Hematopoietic multipotent progenitor cell treated with erythropoietin and hydrocortisone succinate and interleukin-3 and kit ligand, for 15 days (in vitro differentiated cells): ENCODE measurements around the gene IFITM5.

Source experiments
- DNase-seq: peaks from one replicate; pipeline ENCODE4 v3.0.0-alpha.2; 2015; ENCODE audit warnings: low spot score

IFITM5 gene

GRCh38 chr11:266676-267439, 32.5 kb downstream of the IFITM5 start:
- peak; percentile 21 for DNase-seq

DNA sequence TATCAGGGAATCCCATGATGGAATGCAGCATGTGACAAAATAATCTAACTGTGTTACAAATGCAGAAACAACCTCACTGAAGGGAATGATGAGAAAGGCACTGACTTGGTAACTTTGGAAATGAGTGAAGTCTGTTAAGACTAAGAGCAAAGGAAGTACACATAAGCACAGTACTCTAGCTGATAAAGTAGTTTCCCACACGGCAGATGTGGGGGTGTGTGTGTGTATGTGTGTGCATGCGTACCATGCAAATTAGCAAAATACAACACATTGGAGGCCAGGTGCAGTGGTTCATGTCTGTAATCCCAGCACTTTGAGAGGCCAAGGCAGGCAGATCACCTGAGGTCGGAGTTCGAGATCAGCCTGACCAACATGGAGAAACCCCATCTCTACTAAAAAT, 37.7 kb downstream of the IFITM5 start:
- no peak for DNase-seq

GRCh38 chr11:259413-259812, 39.9 kb downstream of the IFITM5 start:
- no peak for DNase-seq

DNA sequence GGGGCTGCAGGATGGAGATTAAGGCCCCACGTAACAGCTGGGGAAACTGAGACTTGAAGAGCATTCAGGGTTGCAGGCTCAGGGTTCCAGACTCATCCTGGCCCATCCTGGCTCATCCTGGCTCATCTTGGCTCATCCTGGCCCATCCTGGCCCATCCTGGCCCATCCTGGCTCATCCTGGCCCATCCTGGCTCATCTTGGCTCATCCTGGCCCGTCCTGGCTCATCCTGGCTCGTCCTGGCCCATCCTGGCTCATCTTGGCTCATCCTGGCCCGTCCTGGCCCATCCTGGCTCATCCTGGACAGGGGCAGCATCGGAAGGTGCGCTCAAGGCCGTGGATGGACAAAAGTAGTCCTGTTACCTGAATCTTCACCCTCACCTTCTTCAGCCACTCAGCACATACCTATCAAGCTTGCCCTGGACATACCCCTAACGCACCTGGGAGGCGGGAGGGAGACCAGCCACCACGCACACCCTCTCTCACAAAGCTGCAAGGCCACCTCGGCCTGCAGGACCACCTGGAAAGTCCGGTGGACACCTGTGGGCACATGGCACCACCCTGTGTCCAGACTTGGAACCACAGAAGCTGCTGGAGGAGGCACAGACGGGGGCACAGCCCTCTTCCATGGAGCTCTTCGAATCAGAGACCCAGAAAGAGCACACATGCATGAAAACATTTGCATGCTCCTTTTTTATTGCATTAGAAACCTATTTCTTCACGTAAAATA, 41.4 kb downstream of the IFITM5 start:
- DNase-seq: peak; percentile 19

GRCh38 chr11:256952-257737, 42.2 kb downstream of the IFITM5 start:
- no peak for DNase-seq

GRCh38 chr11:255816-256215, 43.5 kb downstream of the IFITM5 start:
- DNase-seq: no peak

GRCh38 chr11:255176-255575, 44.1 kb downstream of the IFITM5 start:
- DNase-seq: no peak

GRCh38 chr11:253886-254270, 45.4 kb downstream of the IFITM5 start:
- no peak for DNase-seq

DNA sequence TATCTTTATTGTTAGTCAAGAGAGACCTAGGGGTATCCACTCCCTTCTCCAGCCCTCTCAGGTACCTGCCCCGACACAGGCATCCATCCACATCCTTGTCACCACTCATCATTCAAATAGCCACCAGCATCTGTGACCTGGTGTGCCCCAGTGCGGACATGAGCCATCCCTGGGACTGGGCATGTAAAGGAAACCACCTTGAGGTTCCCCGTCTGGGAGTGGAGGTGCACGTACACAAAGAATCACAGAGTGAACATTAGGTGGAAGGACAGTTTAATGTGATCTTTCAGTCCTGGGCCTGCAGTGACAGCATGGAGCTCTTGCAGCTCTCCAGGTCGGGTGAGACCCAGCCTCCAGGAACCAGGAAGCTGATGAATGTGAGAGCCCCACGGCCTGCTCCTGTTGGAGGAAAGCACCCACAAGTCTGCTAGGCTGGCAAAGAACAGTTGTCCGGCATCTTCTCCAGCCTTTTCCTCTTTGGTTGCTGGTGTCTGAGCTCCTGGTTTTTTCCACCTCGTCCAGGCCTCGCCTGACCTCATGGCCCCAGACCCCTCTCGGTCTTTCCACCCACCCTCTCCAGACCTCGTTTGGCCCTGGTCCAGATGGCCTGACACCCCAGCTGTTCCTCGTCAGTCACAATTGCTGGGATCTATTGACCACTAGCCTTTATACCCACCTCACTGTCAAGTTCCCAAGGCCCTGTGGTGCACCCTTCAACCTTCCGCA, 46.0 kb downstream of the IFITM5 start:
- DNase-seq: no peak

GRCh38 chr11:252666-253065, 46.7 kb downstream of the IFITM5 start:
- DNase-seq: no peak

DNA sequence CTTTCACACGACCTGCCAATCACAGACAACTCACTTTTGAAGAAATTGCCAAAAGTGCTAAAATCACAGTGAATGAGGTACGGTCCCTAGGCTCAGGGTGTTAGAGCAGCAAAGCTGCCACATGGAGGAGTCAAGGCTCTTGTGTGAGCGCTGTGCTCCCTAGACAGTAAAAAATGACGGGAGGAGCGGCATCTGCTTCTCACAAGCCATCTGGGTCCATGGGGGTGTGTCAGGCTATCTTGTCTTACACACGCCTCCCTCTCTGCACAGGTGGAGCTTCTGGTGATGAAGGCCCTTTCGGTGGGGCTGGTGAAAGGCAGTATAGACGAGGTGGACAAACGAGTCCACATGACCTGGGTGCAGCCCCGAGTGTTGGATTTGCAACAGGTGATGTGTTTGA, 47.8 kb downstream of the IFITM5 start:
- DNase-seq: no peak

DNA sequence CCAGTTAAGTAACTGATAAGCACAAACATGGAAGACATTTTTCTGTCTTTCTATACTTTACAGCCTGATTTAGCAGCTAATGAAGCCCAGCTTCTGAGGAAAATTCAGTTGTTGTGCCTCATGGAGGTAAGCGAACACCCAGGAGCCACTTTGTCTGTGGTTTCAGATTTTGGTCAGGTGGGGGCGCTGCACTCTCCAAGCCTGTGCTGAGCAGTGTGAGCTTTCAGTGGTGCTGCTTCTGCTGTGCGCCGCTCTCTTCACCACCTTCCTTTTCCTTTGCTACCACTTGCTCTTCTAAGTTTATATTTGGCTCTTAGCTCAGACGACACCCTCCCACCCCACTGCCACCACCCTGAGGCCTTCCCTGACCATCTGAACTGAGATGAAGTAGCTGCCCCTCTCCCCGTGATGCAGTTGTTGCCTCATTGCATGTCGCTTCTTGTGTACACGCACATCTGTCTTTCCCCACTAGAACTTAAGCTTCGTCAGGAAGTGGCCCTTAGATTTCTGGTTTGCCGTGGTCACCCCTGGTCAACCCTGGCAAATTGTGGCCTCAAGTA, 48.5 kb downstream of the IFITM5 start:
- DNase-seq: peak; percentile 50

DNA sequence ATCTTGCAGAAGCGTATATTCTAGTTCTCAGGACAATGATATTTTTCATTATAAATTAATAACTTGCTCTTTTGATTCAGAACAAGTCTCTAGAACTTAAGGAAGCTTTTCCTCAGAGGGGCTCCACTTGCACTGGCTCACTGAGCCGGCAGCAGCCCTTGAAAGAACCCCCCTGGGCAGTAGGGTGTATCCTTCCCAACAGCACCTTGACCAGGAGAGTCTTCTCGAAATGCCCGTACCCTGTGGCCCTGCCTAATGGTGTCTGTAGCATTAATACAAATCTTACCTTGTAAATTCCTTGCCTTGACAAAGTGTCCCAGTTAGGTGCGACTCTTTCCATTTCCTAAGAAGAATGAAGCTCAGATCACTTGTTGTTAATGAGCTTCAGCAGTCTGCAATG, 49.1 kb downstream of the IFITM5 start:
- no peak for DNase-seq

DNA sequence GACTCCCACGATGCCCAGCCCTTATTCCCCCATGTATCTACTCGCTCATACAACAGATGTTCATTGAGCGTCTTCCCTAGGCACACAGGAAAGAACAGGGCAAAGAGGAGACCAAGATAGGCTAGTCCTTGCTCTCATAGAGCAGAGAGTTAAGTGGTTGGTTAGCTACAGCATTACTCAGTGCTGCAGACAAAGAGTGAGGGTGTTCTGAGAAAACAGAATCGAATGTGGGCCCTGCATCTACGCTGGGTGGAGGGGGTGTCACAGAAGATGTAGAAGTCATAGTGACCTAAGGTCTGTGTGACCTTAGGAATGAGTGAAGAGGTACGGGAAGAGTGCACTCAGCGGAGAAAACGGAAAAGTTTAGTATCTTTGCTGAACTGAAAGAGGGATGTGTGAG, 50.3 kb downstream of the IFITM5 start:
- no peak for DNase-seq
